Measurements from ENCODE around the gene CDH8.
"Not testable (repeated sequence)": the region's sequence is repeated elsewhere in the genome, so short reads cannot be mapped to it uniquely, and the experiment has no call there.

Gene CDH8

DNA sequence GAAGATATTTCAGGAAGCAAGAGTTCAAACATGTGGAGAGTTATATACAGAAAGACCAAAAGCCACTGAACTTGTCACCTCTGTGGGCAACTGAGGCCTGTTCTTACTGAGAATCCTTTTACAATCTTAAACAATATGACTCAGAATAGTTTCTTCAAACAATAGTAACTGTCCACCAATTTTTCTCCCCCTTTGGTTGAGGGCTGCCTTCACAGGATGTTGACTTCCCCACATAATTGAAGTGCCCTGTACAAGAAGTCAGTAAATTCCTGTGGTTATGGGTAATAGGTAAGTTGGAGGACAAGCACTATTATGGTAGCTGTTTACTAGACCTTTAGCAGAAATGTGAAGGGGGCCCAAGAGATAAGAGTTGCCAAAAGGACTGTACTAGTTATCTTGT is 215.8 kb downstream of the CDH8 start:
- Histone ChIP-seq H3K4me3 (no peak overlapping the region), H3K27ac (no peak overlapping the region)
- DNase-seq (ENCODE audit: low spot score), result no peak
- TF ChIP-seq, protein P1, sequence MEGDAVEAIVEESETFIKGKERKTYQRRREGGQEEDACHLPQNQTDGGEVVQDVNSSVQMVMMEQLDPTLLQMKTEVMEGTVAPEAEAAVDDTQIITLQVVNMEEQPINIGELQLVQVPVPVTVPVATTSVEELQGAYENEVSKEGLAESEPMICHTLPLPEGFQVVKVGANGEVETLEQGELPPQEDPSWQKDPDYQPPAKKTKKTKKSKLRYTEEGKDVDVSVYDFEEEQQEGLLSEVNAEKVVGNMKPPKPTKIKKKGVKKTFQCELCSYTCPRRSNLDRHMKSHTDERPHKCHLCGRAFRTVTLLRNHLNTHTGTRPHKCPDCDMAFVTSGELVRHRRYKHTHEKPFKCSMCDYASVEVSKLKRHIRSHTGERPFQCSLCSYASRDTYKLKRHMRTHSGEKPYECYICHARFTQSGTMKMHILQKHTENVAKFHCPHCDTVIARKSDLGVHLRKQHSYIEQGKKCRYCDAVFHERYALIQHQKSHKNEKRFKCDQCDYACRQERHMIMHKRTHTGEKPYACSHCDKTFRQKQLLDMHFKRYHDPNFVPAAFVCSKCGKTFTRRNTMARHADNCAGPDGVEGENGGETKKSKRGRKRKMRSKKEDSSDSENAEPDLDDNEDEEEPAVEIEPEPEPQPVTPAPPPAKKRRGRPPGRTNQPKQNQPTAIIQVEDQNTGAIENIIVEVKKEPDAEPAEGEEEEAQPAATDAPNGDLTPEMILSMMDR (IDR thresholded peaks at IDR 0.05), result no peak

DNA sequence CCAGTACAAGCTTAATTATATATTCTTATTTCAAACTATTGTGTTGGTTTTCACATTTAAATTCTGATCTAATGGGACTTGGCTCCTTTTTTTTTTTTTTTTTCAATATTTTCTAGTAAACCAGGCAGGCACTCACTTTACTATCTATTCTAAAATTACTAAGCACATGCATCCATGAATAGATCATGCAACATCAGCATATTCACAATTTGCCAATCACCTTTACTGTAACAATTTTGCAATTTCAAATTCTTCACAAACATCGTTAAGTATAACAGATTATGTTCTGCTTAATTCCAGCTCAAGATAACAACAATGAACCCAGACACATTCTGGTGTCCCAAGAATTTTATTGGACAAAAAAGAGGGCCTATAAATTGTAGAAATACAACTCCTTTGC is 217.4 kb downstream of the CDH8 start:
- no peak overlapping the region for H3K27ac ChIP-seq
- TF ChIP-seq, protein P1 (IDR thresholded peaks at IDR 0.05), result no peak
- no peak overlapping the region for H3K4me3 ChIP-seq
- DNase-seq (ENCODE audit: low spot score), result no peak

DNA sequence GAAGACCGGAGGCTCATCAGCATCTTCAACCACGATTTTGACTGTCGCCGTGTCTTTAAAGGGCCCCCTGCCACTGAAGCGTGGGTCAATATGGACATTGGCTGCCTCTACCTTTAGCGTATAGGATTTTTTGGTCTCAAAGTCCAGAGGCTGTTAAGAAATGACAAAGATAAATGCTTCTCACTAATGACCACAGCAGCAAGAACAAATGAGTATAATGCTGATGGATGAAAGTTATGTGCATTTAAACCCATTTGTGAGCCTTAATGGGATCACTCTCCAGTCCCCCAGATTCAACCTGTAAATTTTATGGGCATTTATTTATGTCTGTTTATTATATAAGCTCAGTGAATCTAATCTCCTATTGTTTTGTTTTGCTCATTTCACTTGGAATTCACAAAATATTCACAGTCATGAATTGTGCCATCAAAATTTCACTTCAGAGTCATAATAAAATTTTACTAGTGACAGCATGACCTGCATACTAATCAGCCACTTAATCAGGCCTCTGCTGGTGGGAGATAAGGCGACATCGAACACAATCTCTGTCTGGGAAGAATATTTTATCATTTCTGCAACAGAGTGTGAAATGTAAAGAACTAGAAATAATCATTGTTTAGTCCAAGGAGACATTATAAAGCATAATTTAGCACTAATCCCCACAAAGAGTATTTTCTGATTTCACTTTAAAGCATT is 218.5 kb downstream of the CDH8 start:
- TF ChIP-seq, protein P1 (IDR thresholded peaks at IDR 0.05), result no peak
- no peak overlapping the region for H3K4me3 ChIP-seq
- no peak overlapping the region for H3K27ac ChIP-seq
- no peak for DNase-seq (ENCODE audit: low spot score)

DNA sequence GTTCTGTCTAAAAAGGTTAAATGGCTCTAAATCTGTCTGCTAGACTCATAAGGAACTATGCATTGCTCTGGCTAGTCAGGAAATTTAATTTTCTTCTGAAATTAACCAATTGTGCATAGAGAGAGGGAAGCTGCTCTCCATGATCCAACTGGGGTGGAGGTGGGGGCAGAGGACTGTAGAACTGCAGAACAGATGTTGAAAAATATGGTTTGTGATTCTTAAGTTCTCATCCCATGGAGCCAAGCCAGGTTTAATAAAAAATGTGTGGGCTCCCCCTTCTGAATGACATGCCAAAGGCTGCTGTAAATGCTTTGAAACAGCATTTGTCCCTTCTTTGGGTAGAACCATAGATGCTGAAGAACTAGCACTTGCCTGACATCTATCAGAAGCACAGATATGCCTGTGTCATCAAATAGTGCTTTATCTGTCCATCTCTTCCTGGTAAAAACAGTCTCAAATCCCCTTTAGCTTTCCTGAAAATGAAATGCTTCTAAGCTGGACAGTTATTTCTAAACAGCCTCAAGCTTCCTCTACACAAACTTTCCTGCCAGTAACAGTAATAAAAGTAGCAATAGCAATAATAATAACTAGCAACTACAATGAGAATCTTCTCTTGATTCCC is 221.4 kb downstream of the CDH8 start:
- Histone ChIP-seq H3K27ac (no peak overlapping the region), H3K4me3 (no peak overlapping the region)
- no peak for DNase-seq (ENCODE audit: low spot score)
- TF ChIP-seq, protein P1 (IDR thresholded peaks at IDR 0.05), result no peak

DNA sequence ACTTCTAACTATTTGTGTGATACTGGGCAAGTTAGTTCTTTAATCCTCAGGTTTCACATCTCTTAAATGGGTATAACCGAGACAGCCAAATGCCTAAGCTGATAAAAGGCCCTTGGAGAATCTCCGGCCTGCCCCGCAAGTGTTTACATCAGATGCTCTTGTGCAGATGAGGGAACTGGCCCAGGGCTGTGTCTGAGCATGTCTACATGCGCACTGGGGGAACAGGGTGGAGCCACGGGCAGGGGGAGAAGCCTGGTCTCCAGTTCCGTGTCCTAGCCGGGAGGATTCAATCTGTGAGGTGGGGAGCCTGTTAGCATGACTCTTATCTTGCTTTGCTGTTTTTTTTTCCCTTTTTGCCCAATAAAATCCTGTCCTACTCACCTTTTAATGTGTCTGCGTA is 222.9 kb downstream of the CDH8 start:
- DNase-seq (ENCODE audit: low spot score), result no peak
- TF ChIP-seq, protein P1 (IDR thresholded peaks at IDR 0.05), result no peak
- Histone ChIP-seq H3K4me3 (no peak overlapping the region), H3K27ac (no peak overlapping the region)

DNA sequence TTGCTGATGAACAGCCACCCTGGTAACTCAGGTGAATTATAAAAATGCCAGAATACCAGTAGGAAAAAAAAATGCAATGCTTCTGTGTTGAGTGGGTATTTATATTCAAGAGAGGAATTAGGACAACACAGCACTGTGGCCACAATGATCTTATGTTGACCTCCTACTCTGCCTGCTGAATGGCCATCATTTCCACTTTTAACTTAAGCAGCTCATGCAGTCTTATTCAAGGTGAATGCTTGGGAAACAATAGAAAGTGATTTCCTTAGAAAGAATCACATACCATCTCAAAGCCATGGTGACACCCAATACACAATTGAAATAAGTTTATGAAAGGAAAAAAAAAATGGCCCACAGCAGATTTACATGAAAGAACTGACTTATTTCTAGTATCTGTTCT is 224.0 kb downstream of the CDH8 start:
- TF ChIP-seq, protein P1 (IDR thresholded peaks at IDR 0.05), result no peak
- no peak overlapping the region for H3K27ac ChIP-seq
- DNase-seq (ENCODE audit: low spot score), result no peak
- H3K4me3 ChIP-seq, result no peak overlapping the region

DNA sequence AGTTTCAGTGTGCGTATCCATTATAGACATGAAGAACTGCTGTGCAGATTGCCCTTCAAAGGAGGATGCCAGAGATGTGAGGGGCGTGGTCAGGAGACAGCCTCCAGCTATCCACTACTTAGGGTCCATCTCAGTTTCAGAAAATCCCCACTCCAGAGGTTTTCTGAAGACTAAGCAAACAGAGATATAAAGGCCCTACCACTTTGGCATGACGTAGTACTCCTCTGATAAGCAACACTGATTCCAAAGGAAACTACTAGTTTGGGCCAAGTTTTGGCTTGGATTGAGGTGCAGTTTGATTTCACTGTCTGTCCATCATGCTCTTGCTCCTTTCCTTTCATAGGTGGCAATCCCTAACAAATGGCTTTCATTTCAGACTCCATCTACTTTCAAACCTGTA is 228.7 kb downstream of the CDH8 start:
- TF ChIP-seq, protein P1 (IDR thresholded peaks at IDR 0.05), result no peak
- no peak for DNase-seq (ENCODE audit: low spot score)
- Histone ChIP-seq H3K4me3 (no peak overlapping the region), H3K27ac (no peak overlapping the region)

DNA sequence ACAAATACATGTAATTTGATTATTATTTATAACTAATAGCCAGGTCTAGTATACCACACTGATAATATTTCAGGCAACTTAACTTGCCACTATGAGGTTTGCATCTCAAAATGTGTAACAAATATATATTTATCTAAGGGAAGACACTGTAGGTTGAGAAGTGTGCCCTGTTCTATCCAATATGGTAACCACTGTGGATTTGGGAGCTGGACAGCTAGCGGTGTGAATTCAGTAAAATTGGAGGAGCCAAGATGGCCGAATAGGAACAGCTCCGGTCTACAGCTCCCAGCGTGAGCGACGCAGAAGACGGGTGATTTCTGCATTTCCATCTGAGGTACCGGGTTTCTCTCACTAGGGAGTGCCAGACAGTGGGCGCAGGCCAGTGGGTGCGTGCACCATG is 235.0 kb downstream of the CDH8 start:
- not testable (repeated sequence) for H3K4me3 ChIP-seq; H3K27ac ChIP-seq; DNase-seq (ENCODE audit: low spot score)
